HG03159 (cell line): ENCODE results near the gene MTLN.
"Not testable (repeated sequence)": the region's sequence is repeated elsewhere in the genome, so short reads cannot be mapped to it uniquely, and the experiment has no call there.

Experiments used
- ATAC-seq: cut with Tn5 transposase; IDR thresholded peaks from one replicate; pipeline ENCODE4 v1.9.1; 2021; ENCODE audit warnings: mild to moderate bottlenecking, moderate library complexity; ENCODE audit not compliant: unreplicated experiment

Gene MTLN

GRCh38 chr2:110211938-110212858 lies at the start of gene MTLN:
Gene MTLN, minus strand, starts transcription at chr2:110212547. Its CDS starts 22 bp downstream, at chr2:110212525.
- peak; percentile 88 for ATAC-seq

- ATAC-seq, result not testable (repeated sequence)
Observed at GRCh38 chr2:110261910-110262309, 49.6 kb upstream of the MTLN start.

- not testable (repeated sequence) for ATAC-seq
Observed at GRCh38 chr2:110248081-110248795, 35.9 kb upstream of the MTLN start.

- not testable (repeated sequence) for ATAC-seq
Observed at GRCh38 chr2:110245488-110246435, 33.4 kb upstream of the MTLN start.

- not testable (repeated sequence) for ATAC-seq
Observed at GRCh38 chr2:110243283-110243682, 30.9 kb upstream of the MTLN start.

- ATAC-seq, result not testable (repeated sequence)
Observed at GRCh38 chr2:110234514-110234913, 22.2 kb upstream of the MTLN start.

GRCh38 chr2:110229886-110230285 lies 17.5 kb upstream of the MTLN start:
- ATAC-seq, result not testable (repeated sequence)

- not testable (repeated sequence) for ATAC-seq
Observed at GRCh38 chr2:110222626-110223025, 10.3 kb upstream of the MTLN start.

- ATAC-seq, result no peak
Observed at GRCh38 chr2:110221938-110222337, 9.6 kb upstream of the MTLN start.

GRCh38 chr2:110220190-110220564 lies 7.8 kb upstream of the MTLN start:
- ATAC-seq, result no peak

GRCh38 chr2:110219496-110220189 lies 7.3 kb upstream of the MTLN start:
- no peak for ATAC-seq

- not testable (repeated sequence) for ATAC-seq
Observed at GRCh38 chr2:110218889-110219288, 6.5 kb upstream of the MTLN start.

GRCh38 chr2:110216803-110217202 lies 4.5 kb upstream of the MTLN start:
- no peak for ATAC-seq

GRCh38 chr2:110216199-110216598 lies 3.9 kb upstream of the MTLN start:
- ATAC-seq, result no peak

GRCh38 chr2:110215566-110216158 lies 3.3 kb upstream of the MTLN start:
- ATAC-seq, result no peak

GRCh38 chr2:110215091-110215490 lies 2.7 kb upstream of the MTLN start:
- ATAC-seq, result no peak

- not testable (repeated sequence) for ATAC-seq
Observed at GRCh38 chr2:110213522-110213921, 1.2 kb upstream of the MTLN start.

- no peak for ATAC-seq
Observed at GRCh38 chr2:110205660-110206455, 6.5 kb downstream of the MTLN start.
